HEK293 (cell line): ENCODE data around the gene SNUPN.

Experiments
- CTCF ChIP-seq: fragments of 450-650 bp; formaldehyde crosslinking; IDR thresholded peaks from 2 replicates; pipeline ENCODE4 v1.5.1; 2016; ENCODE audit warnings: missing biosample characterization, missing genetic modification characterization
- HOXA7 ChIP-seq: sonication (generic); formaldehyde crosslinking; IDR thresholded peaks from 2 replicates; pipeline ENCODE4 v1.8.1; 2022; ENCODE audit warnings: missing genetic modification reagents, borderline replicate concordance
- MYNN ChIP-seq: fragments of 450-650 bp; formaldehyde crosslinking; IDR thresholded peaks from 2 replicates; pipeline ENCODE4 v1.5.1; 2016; ENCODE audit warnings: missing biosample characterization, missing genetic modification characterization, borderline replicate concordance
- PBX3 ChIP-seq: sonication (generic); formaldehyde crosslinking; IDR thresholded peaks from 2 replicates; pipeline ENCODE4 v1.8.1; 2022; ENCODE audit warnings: mild to moderate bottlenecking, moderate library complexity, missing genetic modification reagents
- PRDM1 ChIP-seq: fragments of 450-650 bp; formaldehyde crosslinking; IDR thresholded peaks from 2 replicates; pipeline ENCODE4; 2016; ENCODE audit warnings: missing biosample characterization, missing genetic modification characterization
- PRDM4 ChIP-seq: fragments of 450-650 bp; formaldehyde crosslinking; IDR thresholded peaks from 2 replicates; pipeline ENCODE4 v1.5.1; 2017; ENCODE audit warnings: missing biosample characterization, missing genetic modification characterization
- SCRT2 ChIP-seq: fragments of 450-650 bp; formaldehyde crosslinking; IDR thresholded peaks from 2 replicates; pipeline ENCODE4 v1.5.1; 2016; ENCODE audit warnings: missing biosample characterization, missing genetic modification characterization
- YY1 ChIP-seq: fragments of 450-650 bp; formaldehyde crosslinking; IDR thresholded peaks from 2 replicates; pipeline ENCODE4 v1.5.1; 2018; ENCODE audit warnings: missing biosample characterization, missing genetic modification characterization
- ZBTB21 ChIP-seq: fragments of 450-650 bp; formaldehyde crosslinking; IDR thresholded peaks from 2 replicates; pipeline ENCODE4 v1.5.1; 2017; ENCODE audit warnings: missing biosample characterization, missing genetic modification characterization
- ZBTB49 ChIP-seq: fragments of 450-650 bp; formaldehyde crosslinking; IDR thresholded peaks from 2 replicates; pipeline ENCODE4 v1.5.1; 2016; ENCODE audit warnings: missing biosample characterization, missing genetic modification characterization, low read depth
- ZNF548 ChIP-seq: fragments of 450-650 bp; formaldehyde crosslinking; IDR thresholded peaks from 2 replicates; pipeline ENCODE4 v1.5.1; 2016; ENCODE audit warnings: missing biosample characterization, missing genetic modification characterization
- ZNF549 ChIP-seq: fragments of 450-650 bp; IDR thresholded peaks from 2 replicates; pipeline ENCODE4 v1.5.1; 2018; ENCODE audit warnings: missing biosample characterization, missing genetic modification characterization, mild to moderate bottlenecking, inconsistent platforms, moderate library complexity
- ZNF830 ChIP-seq: fragments of 450-650 bp; IDR thresholded peaks from 2 replicates; pipeline ENCODE4 v1.5.0; 2018; ENCODE audit warnings: missing biosample characterization, missing genetic modification characterization, low read depth, mild to moderate bottlenecking, moderate library complexity

- TF ChIP-seq CTCF (tag by site-specific recombination) (no peak), HOXA7 (CRISPR knock-in tag) (no peak), PRDM4 (no peak), ZNF548 (tag by site-specific recombination) (no peak), ZBTB49 (tag by site-specific recombination) (no peak), ZNF549 (no peak), YY1 (tag by site-specific recombination) (no peak), ZNF830 (tag by site-specific recombination) (no peak), MYNN (no peak), PBX3 (CRISPR knock-in tag) (no peak), SCRT2 (tag by site-specific recombination) (no peak), ZBTB21 (tag by site-specific recombination) (no peak), PRDM1 (tag by site-specific recombination) (no peak)
These were observed 38.5 kb upstream of the SNUPN start for GRCh38 chr15:75663931-75664421.
